SK-N-SH treated with all-trans-retinoic acid at 6 μM for 48 hours (cell line): ENCODE measurements around the gene RAB39A.
"Not testable (repeated sequence)": the region's sequence is repeated elsewhere in the genome, so short reads cannot be mapped to it uniquely, and the experiment has no call there.

Experiments used
- ATAC-seq: fragments of 200-7000 bp; cut with Tn5 transposase; 3 replicates; pipeline ENCODE4 v1.9.1; 2020; ENCODE audit warnings: mild to moderate bottlenecking, moderate library complexity
- ARNTL ChIP-seq: fragments of 450-650 bp; formaldehyde crosslinking; IDR thresholded peaks from 2 replicates; pipeline ENCODE4 v1.5.0; 2020; ENCODE audit warnings: low read depth, mild to moderate bottlenecking, moderate library complexity, borderline replicate concordance
- BACH2 ChIP-seq: fragments of 250-450 bp; sonication (Bioruptor Pico); IDR thresholded peaks from 2 replicates; pipeline ENCODE4 v1.9.0; 2021; ENCODE audit warnings: mild to moderate bottlenecking, borderline replicate concordance
- CREB5 ChIP-seq: fragments of 250-450 bp; sonication (Bioruptor Pico); IDR thresholded peaks from 2 replicates; pipeline ENCODE4 v1.5.1; 2020; ENCODE audit warnings: low read depth, mild to moderate bottlenecking, moderate library complexity
- CSDC2 ChIP-seq: fragments of 250-450 bp; sonication (Bioruptor Pico); IDR thresholded peaks from 2 replicates; pipeline ENCODE4 v1.5.0; 2020; ENCODE audit warnings: mild to moderate bottlenecking, moderate library complexity
- ESRRG ChIP-seq: fragments of 250-450 bp; sonication (Bioruptor Pico); IDR thresholded peaks from 2 replicates; pipeline ENCODE4 v1.6.1; 2021; ENCODE audit warnings: mild to moderate bottlenecking
- GLIS3 ChIP-seq: fragments of 250-450 bp; sonication (Bioruptor Pico); IDR thresholded peaks from 2 replicates; pipeline ENCODE4 v1.5.0; 2020; ENCODE audit warnings: mild to moderate bottlenecking, moderate library complexity
- ISL1 ChIP-seq: fragments of 250-450 bp; sonication (Bioruptor Pico); IDR thresholded peaks from 2 replicates; pipeline ENCODE4 v2.1.2; 2022; ENCODE audit warnings: mild to moderate bottlenecking, moderate library complexity
- PATZ1 ChIP-seq: fragments of 250-450 bp; sonication (Bioruptor Pico); IDR thresholded peaks from 2 replicates; pipeline ENCODE4 v1.8.0; 2020; ENCODE audit warnings: mild to moderate bottlenecking, moderate library complexity, borderline replicate concordance
- POU6F1 ChIP-seq: fragments of 250-450 bp; sonication (Bioruptor Pico); IDR thresholded peaks from 2 replicates; pipeline ENCODE4 v1.8.0; 2021; ENCODE audit warnings: low read depth, mild to moderate bottlenecking, moderate library complexity, borderline replicate concordance
- PPARA ChIP-seq: fragments of 250-450 bp; sonication (Bioruptor Pico); IDR thresholded peaks from 2 replicates; pipeline ENCODE4 v1.5.0; 2020; ENCODE audit warnings: mild to moderate bottlenecking, borderline replicate concordance
- RARB ChIP-seq: fragments of 250-450 bp; sonication (Bioruptor Pico); IDR thresholded peaks from 2 replicates; pipeline ENCODE4 v1.8.0; 2021; ENCODE audit warnings: mild to moderate bottlenecking, moderate library complexity
- SNAI2 ChIP-seq: fragments of 250-450 bp; sonication (Bioruptor Pico); IDR thresholded peaks from 2 replicates; pipeline ENCODE4 v1.5.0; 2020; ENCODE audit warnings: mild to moderate bottlenecking, moderate library complexity
- TCF4 ChIP-seq: fragments of 250-450 bp; sonication (Bioruptor Pico); IDR thresholded peaks from 2 replicates; pipeline ENCODE4 v1.8.0; 2021; ENCODE audit warnings: mild to moderate bottlenecking, moderate library complexity, borderline replicate concordance
- TSHZ2 ChIP-seq: fragments of 250-450 bp; sonication (Bioruptor Pico); IDR thresholded peaks from 2 replicates; pipeline ENCODE4 v1.5.0; 2020; ENCODE audit warnings: mild to moderate bottlenecking, moderate library complexity
- ZC3H10 ChIP-seq: fragments of 250-450 bp; sonication (Bioruptor Pico); IDR thresholded peaks from 2 replicates; pipeline ENCODE4 v1.5.1; 2021; ENCODE audit warnings: mild to moderate bottlenecking, moderate library complexity
- ZFP3 ChIP-seq: fragments of 250-450 bp; sonication (Bioruptor Pico); IDR thresholded peaks from 2 replicates; pipeline ENCODE4 v1.5.0; 2020; ENCODE audit warnings: mild to moderate bottlenecking, moderate library complexity
- ZFP30 ChIP-seq: fragments of 450-650 bp; formaldehyde crosslinking; IDR thresholded peaks from 2 replicates; pipeline ENCODE4 v1.5.0; 2022; ENCODE audit warnings: mild to moderate bottlenecking, moderate library complexity
- ZNF70 ChIP-seq: fragments of 450-650 bp; formaldehyde crosslinking; IDR thresholded peaks from 2 replicates; pipeline ENCODE4 v1.5.0; 2020; ENCODE audit warnings: mild to moderate bottlenecking, moderate library complexity
- ZNF8 ChIP-seq: fragments of 450-650 bp; formaldehyde crosslinking; IDR thresholded peaks from 2 replicates; pipeline ENCODE4 v1.5.0; 2020; ENCODE audit warnings: mild to moderate bottlenecking, moderate library complexity

The RAB39A gene

GRCh38 chr11:107916671-107917241, 11.5 kb upstream of the RAB39A start:
- peak; percentile 42; the same call in 1 of the 3 replicates for ATAC-seq
- no peak for TF ChIP-seq SNAI2
- TF ChIP-seq CSDC2 (CRISPR knock-in tag): no peak
- no peak for TF ChIP-seq RARB (CRISPR knock-in tag)
- no peak for TF ChIP-seq BACH2 (CRISPR knock-in tag)
- no peak for TF ChIP-seq TCF4 (CRISPR knock-in tag)
- no peak for TF ChIP-seq TSHZ2
- TF ChIP-seq ZFP30 (CRISPR knock-in tag): no peak
- no peak for TF ChIP-seq ZC3H10 (CRISPR knock-in tag)
- TF ChIP-seq ZNF70 (CRISPR knock-in tag): no peak

- no peak for ATAC-seq
- TF ChIP-seq ARNTL (CRISPR knock-in tag) (no peak), GLIS3 (CRISPR knock-in tag) (no peak), ZFP3 (CRISPR knock-in tag) (no peak), POU6F1 (no peak), SNAI2 (no peak)
These were observed 6.3 kb upstream of the RAB39A start for GRCh38 chr11:107921997-107922396.

- not testable (repeated sequence) for ATAC-seq
These were observed 4.7 kb upstream of the RAB39A start for GRCh38 chr11:107923519-107923918.

GRCh38 chr11:107924306-107924705, 3.9 kb upstream of the RAB39A start:
- TF ChIP-seq ZNF70 (CRISPR knock-in tag) (no peak), RARB (CRISPR knock-in tag) (no peak), GLIS3 (CRISPR knock-in tag) (no peak), ZC3H10 (CRISPR knock-in tag) (no peak), ARNTL (CRISPR knock-in tag) (no peak), PATZ1 (CRISPR knock-in tag) (no peak), POU6F1 (no peak), CREB5 (no peak), ISL1 (CRISPR knock-in tag) (no peak), SNAI2 (no peak), ESRRG (CRISPR knock-in tag) (no peak), PPARA (CRISPR knock-in tag) (no peak), ZNF8 (CRISPR knock-in tag) (no peak)
- no peak for ATAC-seq
